KMS-11 (cell line): Measurements from ENCODE around the gene NXPH4.
A peak's percentile ranks its signal among the peaks of the same experiment; 100 is the strongest.

Experiments used
- H2AFZ ChIP-seq: fragments of 200-600 bp; sonication (generic); 2 replicates; pipeline ENCODE4 v1.6.1; 2016; ENCODE audit warnings: antibody characterized with exemption, mixed run types, low read depth
- H3K27ac ChIP-seq: fragments of 200-600 bp; sonication (generic); 2 replicates; pipeline ENCODE4 v1.6.1; 2016; ENCODE audit warnings: mild to moderate bottlenecking, mixed run types
- H3K27me3 ChIP-seq: fragments of 200-600 bp; sonication (generic); 2 replicates; pipeline ENCODE4 v1.6.1; 2017; ENCODE audit warnings: mild to moderate bottlenecking, low read depth, mixed run types, moderate library complexity; ENCODE audit not compliant: insufficient read depth
- H3K36me3 ChIP-seq: fragments of 200-600 bp; sonication (generic); 2 replicates; pipeline ENCODE4 v1.6.1; 2017; ENCODE audit warnings: mild to moderate bottlenecking, mixed run types; ENCODE audit not compliant: insufficient read depth
- H3K4me1 ChIP-seq: fragments of 200-600 bp; sonication (generic); 2 replicates; pipeline ENCODE4 v1.6.1; 2016; ENCODE audit warnings: mild to moderate bottlenecking, low read depth, mixed run types; ENCODE audit not compliant: poor library complexity, severe bottlenecking
- H3K4me2 ChIP-seq: fragments of 200-600 bp; sonication (generic); 2 replicates; pipeline ENCODE4 v1.7.0; 2016; ENCODE audit warnings: mild to moderate bottlenecking, mixed run types
- H3K4me3 ChIP-seq: fragments of 200-600 bp; sonication (generic); IDR thresholded peaks from 2 replicates; pipeline ENCODE4 v1.6.1; 2017; ENCODE audit warnings: low read depth, low read length, mixed read lengths; ENCODE audit not compliant: insufficient read depth
- H3K79me2 ChIP-seq: fragments of 200-600 bp; sonication (generic); 2 replicates; pipeline ENCODE4 v1.6.1; 2016; ENCODE audit warnings: low read depth, mixed run types; ENCODE audit not compliant: insufficient read depth
- H3K9ac ChIP-seq: fragments of 200-600 bp; sonication (generic); 2 replicates; pipeline ENCODE4 v1.6.1; 2016; ENCODE audit warnings: mild to moderate bottlenecking, mixed run types
- H4K20me1 ChIP-seq: fragments of 200-600 bp; sonication (generic); 2 replicates; pipeline ENCODE4 v1.6.1; 2016; ENCODE audit warnings: mild to moderate bottlenecking, mixed run types; ENCODE audit not compliant: insufficient read depth
- CTCF ChIP-seq: fragments of 200-600 bp; sonication (generic); conservative IDR thresholded peaks from 2 replicates; pipeline ENCODE4 v1.6.1; 2017; ENCODE audit warnings: low read depth, mild to moderate bottlenecking, antibody characterized with exemption, low read length, moderate library complexity, mixed read lengths

The NXPH4 gene

GRCh38 chr12:57173089-57173488 is 43.5 kb upstream of the NXPH4 start:
- no peak overlapping the region for H2AFZ ChIP-seq
- H3K9ac ChIP-seq, result no peak overlapping the region
- H3K4me3 ChIP-seq, result no peak overlapping the region
- peaks cover 11% of the 10 kb centered on the region; the same call in 1 of the 2 replicates for H3K27me3 ChIP-seq
- H3K27ac ChIP-seq, result no peak overlapping the region
- H3K79me2 ChIP-seq, result no peaks in the 10 kb centered on the region
- no peaks in the 10 kb centered on the region for H3K36me3 ChIP-seq
- TF ChIP-seq CTCF, result peak; percentile 92
- no peak overlapping the region for H3K4me2 ChIP-seq
- H4K20me1 ChIP-seq, result no peaks in the 10 kb centered on the region
- H3K4me1 ChIP-seq, result no peaks in the 10 kb centered on the region

GRCh38 chr12:57173683-57174082 is 42.9 kb upstream of the NXPH4 start:
- no peaks in the 10 kb centered on the region for H3K36me3 ChIP-seq

GRCh38 chr12:57175428-57176138 is 41.0 kb upstream of the NXPH4 start:
- Histone ChIP-seq H3K9ac (no peak overlapping the region), H3K27me3 (no peaks in the 10 kb centered on the region), H3K79me2 (no peaks in the 10 kb centered on the region), H4K20me1 (no peaks in the 10 kb centered on the region), H3K4me1 (no peaks in the 10 kb centered on the region), H2AFZ (no peak overlapping the region), H3K4me2 (no peak overlapping the region), H3K4me3 (no peak overlapping the region), H3K36me3 (no peaks in the 10 kb centered on the region), H3K27ac (no peak overlapping the region)
- TF ChIP-seq CTCF, result peak; percentile 67; the same call in 1 of the 2 replicates

More at GRCh38 chr12:57173683-57174082, 42.9 kb upstream of the NXPH4 start:
- no peaks in the 10 kb centered on the region for H4K20me1 ChIP-seq
- H3K4me1 ChIP-seq, result no peaks in the 10 kb centered on the region
- no peak overlapping the region for H3K27ac ChIP-seq
- TF ChIP-seq CTCF, result no peak
- no peak overlapping the region for H3K4me3 ChIP-seq
- H3K79me2 ChIP-seq, result no peaks in the 10 kb centered on the region
- no peak overlapping the region for H2AFZ ChIP-seq
- H3K4me2 ChIP-seq, result no peak overlapping the region
- no peak overlapping the region for H3K9ac ChIP-seq
- peaks cover 11% of the 10 kb centered on the region; the same call in 1 of the 2 replicates for H3K27me3 ChIP-seq

- Histone ChIP-seq H4K20me1 (no peaks in the 10 kb centered on the region), H3K9ac (no peak overlapping the region), H3K79me2 (no peaks in the 10 kb centered on the region), H3K4me2 (no peak overlapping the region), H3K4me3 (no peak overlapping the region), H3K27me3 (no peaks in the 10 kb centered on the region), H3K4me1 (no peaks in the 10 kb centered on the region), H2AFZ (no peak overlapping the region), H3K27ac (no peak overlapping the region), H3K36me3 (no peaks in the 10 kb centered on the region)
- peak; percentile 49 for TF ChIP-seq CTCF
These were observed 40.5 kb upstream of the NXPH4 start for GRCh38 chr12:57176139-57176477.
